GM23248 (cell line): Measurements from ENCODE around the gene CTNNA3.

Experiments used
- EZH2 ChIP-seq: fragments of 200-600 bp; sonication (generic); IDR thresholded peaks from 2 replicates; pipeline ENCODE4 v1.6.1; 2018; ENCODE audit warnings: antibody characterized with exemption, mild to moderate bottlenecking; ENCODE audit not compliant: insufficient read depth, poor library complexity, severe bottlenecking
- EZH2phosphoT487 ChIP-seq: fragments of 200-600 bp; sonication (generic); IDR thresholded peaks from 2 replicates; pipeline ENCODE4 v1.6.1; 2018; ENCODE audit warnings: antibody characterized with exemption, moderate library complexity, mild to moderate bottlenecking, low read depth; ENCODE audit not compliant: insufficient read depth

- TF ChIP-seq EZH2 (no peak), EZH2phosphoT487 (no peak)
Measured at GRCh38 chr10:66916030-66916429, 780.0 kb downstream of the CTNNA3 start.
